Motor neuron (in vitro differentiated cells): ENCODE data around the gene GPNMB. TPM values are rescaled to one million over a fixed set of nuclear protein-coding genes. Genes with fewer than 3 reads are reported as not detected.

Experiments used
- ATAC-seq, 8 experiments: fragments of 200-7000 bp; cut with Tn5 transposase; replicated peaks in 6 of 8; 2 replicates each; pipeline ENCODE4 v1.8.0; 2021; ENCODE audit warnings: mild to moderate bottlenecking in 8 of 8, moderate library complexity in 8 of 8
- H3K27ac ChIP-seq, 2 donors: fragments of 250-450 bp; sonication (Bioruptor Pico); 2 replicates each; pipeline ENCODE4 v1.9.0; 2021; ENCODE audit warnings: antibody characterized with exemption in 2 of 2, mild to moderate bottlenecking in 2 of 2, moderate library complexity in 1 of 2
- H3K4me1 ChIP-seq, 2 donors: fragments of 250-450 bp; sonication (Bioruptor Pico); replicated peaks in 1 of 2; 2 replicates each; pipeline ENCODE4 v1.6.1; 2021; ENCODE audit warnings: antibody characterized with exemption in 2 of 2, mild to moderate bottlenecking in 2 of 2, moderate library complexity in 1 of 2
- H3K4me3 ChIP-seq, 5 donors: fragments of 250-450 bp; sonication (Bioruptor Pico); 2 replicates each; pipeline ENCODE4 v1.9.0; 2021; ENCODE audit warnings: antibody characterized with exemption in 5 of 5, mild to moderate bottlenecking in 5 of 5, moderate library complexity in 4 of 5
- WGBS, 10 experiments: fragments of 450-650 bp; shearing (Covaris generic); methylation state at CpG; one replicate each; pipeline ENCODE4 v1.0.0; 2022; 5-methylcytosine and 5-hydroxymethylcytosine counted together
- in situ Hi-C, 9 experiments: fragments of 400-800 bp; cut with MboI; loops; one replicate each; pipeline ENCODE4 v1.15.0; 2021; ENCODE audit warnings: low sequenced_read_pairs in 9 of 9, low pct_unique_long_range_greater_than_20kb in 2 of 9; ENCODE audit not compliant: unreplicated experiment in 9 of 9
- total RNA-seq, 8 experiments: library from RNA; unstranded; fragments of 300-600 nt; gene quantifications; 2 replicates each; pipeline versions ENCODE4 v1.2.3 to v1.2.4, GENCODE V29; 2022

GPNMB gene
- total RNA-seq, 8 experiments from 2014 or later = 0.71 to 1,173 (median 4.1) TPM

- H3K4me1 ChIP-seq = no peaks in the 10 kb centered on the region
- in situ Hi-C loops = loop anchor here in 1 of 9 experiments (25.0 kb wide), 1 partner anchor 450 kb away; the partner anchor contains the start of gene STK31
- peak in 7 of 8 experiments; percentile 48 to 88 (median 68) for ATAC-seq
- H3K4me3 ChIP-seq = no peak overlapping the region
- WGBS, 10 experiments = 0 to 45% (median 21%) methylated on average over 2 to 5 of the region's 7 CpGs
- no peak overlapping the region for H3K27ac ChIP-seq
These were observed 15.4 kb downstream of the GPNMB start for GRCh38 chr7:23261843-23262452.

GRCh38 chr7:23264916-23265458 lies 18.4 kb downstream of the GPNMB start:
- Histone ChIP-seq H3K4me3 (no peak overlapping the region), H3K4me1 (no peaks in the 10 kb centered on the region), H3K27ac (no peak overlapping the region)
- no peak for ATAC-seq
- in situ Hi-C loops = loop anchor here in 1 of 9 experiments (25.0 kb wide), 1 partner anchor 447 kb away; the partner anchor contains the start of gene STK31
- whole genome bisulfite sequencing, 10 experiments = 46 to 100% (median 82%) methylated on average over 1 to 7 of the region's 7 CpGs

- no peak overlapping the region for H3K27ac ChIP-seq
- 74 to 100% (median 80%) methylated on average over 1 to 2 of the region's 2 CpGs; no CpG with 5 or more reads in 6 of the 10 experiments for WGBS, 10 experiments
- no peaks in the 10 kb centered on the region for H3K4me1 ChIP-seq
- no peak for ATAC-seq
- no peak overlapping the region for H3K4me3 ChIP-seq
- in situ Hi-C loops = loop anchor here in 1 of 9 experiments (25.0 kb wide), 1 partner anchor 445 kb away; the partner anchor contains the start of gene STK31
These were observed 20.3 kb downstream of the GPNMB start for GRCh38 chr7:23266918-23267317.

- H3K4me3 ChIP-seq = no peak overlapping the region
- H3K27ac ChIP-seq = no peak overlapping the region
- WGBS, 10 experiments = 60 to 100% (median 85%) methylated on average over 1 to 2 of the region's 2 CpGs; no CpG with 5 or more reads in 2 of the 10 experiments
- H3K4me1 ChIP-seq = no peaks in the 10 kb centered on the region
- in situ Hi-C loops = loop anchor here in 1 of 9 experiments (25.0 kb wide), 1 partner anchor 445 kb away; the partner anchor contains the start of gene STK31
- ATAC-seq = no peak
These were observed 20.8 kb downstream of the GPNMB start for GRCh38 chr7:23267357-23267756.

- no peak overlapping the region for H3K4me3 ChIP-seq
- 80 to 100% (median 100%) methylated on average over 1 to 2 of the region's 2 CpGs; no CpG with 5 or more reads in 1 of the 10 experiments for WGBS, 10 experiments
- ATAC-seq = no peak
- peaks cover 0 to under 1% of the 10 kb centered on the region in 2 donors for H3K4me1 ChIP-seq
- H3K27ac ChIP-seq = no peak overlapping the region
- in situ Hi-C loops = loop anchor here in 1 of 9 experiments (25.0 kb wide), 1 partner anchor 444 kb away; the partner anchor contains the start of gene STK31
These were observed 21.6 kb downstream of the GPNMB start for GRCh38 chr7:23268167-23268566.

- no peak overlapping the region for H3K27ac ChIP-seq
- in situ Hi-C loops = loop anchor here in 1 of 9 experiments (25.0 kb wide), 1 partner anchor 444 kb away; the partner anchor contains the start of gene STK31
- no peak for ATAC-seq
- WGBS, 10 experiments = 75 to 100% (median 100%) methylated on average over 1 to 2 of the region's 4 CpGs; no CpG with 5 or more reads in 3 of the 10 experiments
- H3K4me1 ChIP-seq = peaks cover 0 to 2% of the 10 kb centered on the region in 2 donors
- no peak overlapping the region for H3K4me3 ChIP-seq
These were observed 22.2 kb downstream of the GPNMB start for GRCh38 chr7:23268746-23269145.

GRCh38 chr7:23272275-23272674 lies 25.7 kb downstream of the GPNMB start:
- Histone ChIP-seq H3K4me1 (peaks cover 0 to 2% of the 10 kb centered on the region in 2 donors), H3K4me3 (no peak overlapping the region), H3K27ac (no peak overlapping the region)
- 74 to 100% (median 94%) methylated on average over 1 to 2 of the region's 2 CpGs; no CpG with 5 or more reads in 2 of the 10 experiments for WGBS, 10 experiments
- no peak for ATAC-seq
- in situ Hi-C loops = loop anchor here in 1 of 9 experiments (25.0 kb wide), 1 partner anchor 440 kb away; the partner anchor contains the start of gene STK31

- Histone ChIP-seq H3K27ac (no peak overlapping the region), H3K4me1 (peaks cover 0 to 2% of the 10 kb centered on the region in 2 donors), H3K4me3 (no peak overlapping the region)
- peak; percentile 67 to 99 (median 96) for ATAC-seq
- WGBS, 10 experiments = 0 to 76% (median 42%) methylated on average over 1 to 6 of the region's 11 CpGs; no CpG with 5 or more reads in 1 of the 10 experiments
- in situ Hi-C loops = loop anchor here in 1 of 9 experiments (25.0 kb wide), 1 partner anchor 439 kb away; the partner anchor contains the start of gene STK31
These were observed 26.6 kb downstream of the GPNMB start for GRCh38 chr7:23273141-23273599.

- H3K27ac ChIP-seq = no peak overlapping the region
- in situ Hi-C loops = no loop called here
- ATAC-seq = no peak
- no peak overlapping the region for H3K4me3 ChIP-seq
- peaks cover 0 to 2% of the 10 kb centered on the region in 2 donors for H3K4me1 ChIP-seq
- 66 to 100% (median 83%) methylated on average over 1 to 5 of the region's 5 CpGs; no CpG with 5 or more reads in 2 of the 10 experiments for WGBS, 10 experiments
These were observed 29.3 kb downstream of the GPNMB start for GRCh38 chr7:23275912-23276311.

GRCh38 chr7:23276376-23276775 lies 29.8 kb downstream of the GPNMB start:
- WGBS, 10 experiments = 50 to 90% (median 74%) methylated on average over 2 to 5 of the region's 5 CpGs; no CpG with 5 or more reads in 2 of the 10 experiments
- Histone ChIP-seq H3K4me3 (no peak overlapping the region), H3K27ac (no peak overlapping the region), H3K4me1 (peaks cover 0 to 2% of the 10 kb centered on the region in 2 donors)
- peak in 1 of 8 experiments; percentile 6 for ATAC-seq
- in situ Hi-C loops = no loop called here

GRCh38 chr7:23276947-23277346 lies 30.4 kb downstream of the GPNMB start:
- ATAC-seq = no peak
- no peak overlapping the region for H3K27ac ChIP-seq
- no peak overlapping the region for H3K4me3 ChIP-seq
- in situ Hi-C loops = no loop called here
- WGBS, 10 experiments = 60 to 100% (median 76%) methylated on average over 1 to 3 of the region's 3 CpGs; no CpG with 5 or more reads in 5 of the 10 experiments
- H3K4me1 ChIP-seq = peaks cover 0 to 2% of the 10 kb centered on the region in 2 donors

- 0 to 60% (median 34%) methylated on average over 1 to 6 of the region's 6 CpGs for WGBS, 10 experiments
- no peak overlapping the region for H3K4me3 ChIP-seq
- no peak overlapping the region for H3K27ac ChIP-seq
- ATAC-seq = peak in 3 of 8 experiments; percentile 39 to 41 (median 40)
- in situ Hi-C loops = no loop called here
- peaks cover 0 to 2% of the 10 kb centered on the region in 2 donors for H3K4me1 ChIP-seq
These were observed 30.9 kb downstream of the GPNMB start for GRCh38 chr7:23277359-23277989.
